Gastrocnemius medialis (tissue), 4 donors: ENCODE results near the gene CAMSAP1. TPM values are rescaled to one million over a fixed set of nuclear protein-coding genes. Genes with fewer than 3 reads are reported as not detected.

Experiments used
- ATAC-seq, 2 donors: fragments of 150-250 bp; one replicate each; pipeline ENCODE4 v1.9.1; 2016
- DNase-seq, 2 donors: peaks; one replicate each; pipeline ENCODE4 v3.0.0-alpha.2; 2019
- H3K27ac ChIP-seq, 4 donors: fragments of 200-600 bp; sonication (generic); 1 replicate in 1 of 4; 2 replicates in 3 of 4; pipeline ENCODE4 v1.5.1; 2016 to 2018; ENCODE audit warnings: mild to moderate bottlenecking in 2 of 4, moderate library complexity in 1 of 4
- H3K27me3 ChIP-seq, 3 donors: fragments of 200-600 bp; sonication (generic) in 2 of 3; 1 replicate in 1 of 3; 2 replicates in 2 of 3; pipeline versions ENCODE4 v1.5.1 to v1.6.0; 2016 to 2019; ENCODE audit warnings: mild to moderate bottlenecking in 1 of 3, moderate library complexity in 1 of 3
- H3K36me3 ChIP-seq, 2 donors: fragments of 200-600 bp; sonication (generic) in 1 of 2; one replicate each; pipeline ENCODE4 v1.5.1; 2017 to 2018
- H3K4me1 ChIP-seq, 2 donors: fragments of 200-600 bp; sonication (generic) in 1 of 2; one replicate each; pipeline ENCODE4 v1.5.1; 2016 to 2017; ENCODE audit warnings: mild to moderate bottlenecking in 2 of 2
- H3K4me3 ChIP-seq, 4 donors: fragments of 200-600 bp; sonication (generic) in 3 of 4; 1 replicate in 1 of 4; 2 replicates in 3 of 4; pipeline ENCODE4 v1.5.1; 2016 to 2019; ENCODE audit warnings: mild to moderate bottlenecking in 2 of 4
- H3K9me3 ChIP-seq, 3 donors: fragments of 200-600 bp; sonication (generic) in 2 of 3; 1 replicate in 1 of 3; 2 replicates in 2 of 3; pipeline ENCODE4 v1.5.1; 2016 to 2019
- POLR2A ChIP-seq, 2 donors: fragments of 450-650 bp; IDR thresholded peaks; one replicate each; pipeline ENCODE4 v1.6.1; 2017; ENCODE audit warnings: antibody characterized with exemption in 2 of 2, mild to moderate bottlenecking in 2 of 2, moderate library complexity in 2 of 2
- in situ Hi-C, 4 donors: fragments of 200-750 bp; cut with MboI; loops; one replicate each; pipeline versions ENCODE4 v1.15.0 to v1.8.0; 2017; ENCODE audit warnings: low sequenced_read_pairs in 4 of 4
- intact Hi-C: fragments of 100-400 bp; cut with DNase I; formaldehyde crosslinking; loops from one replicate; pipeline ENCODE4 v1.15.1; 2023; ENCODE audit warnings: low total_unique reads
- total RNA-seq, 4 donors: library from RNA; depleted of rRNA; stranded (reverse); fragments of >200 nt; gene quantifications; one replicate each; pipeline versions ENCODE4 v1.1.0 to v1.2.3, GENCODE V29; 2016
- TF ChIP-seq, protein P1 (sequence below), 5 experiments: fragments of 450-650 bp in 3 of 5; fragments of 200-600 bp in 2 of 5; sonication (generic) in 2 of 5; IDR thresholded peaks in 4 of 5; conservative IDR thresholded peaks in 1 of 5; 1 replicate in 4 of 5; 2 replicates in 1 of 5; pipeline ENCODE4 v1.5.1; 2016 to 2019; ENCODE audit warnings: antibody characterized with exemption in 5 of 5, mild to moderate bottlenecking in 3 of 5, moderate library complexity in 3 of 5

The CAMSAP1 gene
- total RNA-seq, 4 donors from 2014 or later, result 54.8 to 94.9 (median 82.9) TPM

DNA sequence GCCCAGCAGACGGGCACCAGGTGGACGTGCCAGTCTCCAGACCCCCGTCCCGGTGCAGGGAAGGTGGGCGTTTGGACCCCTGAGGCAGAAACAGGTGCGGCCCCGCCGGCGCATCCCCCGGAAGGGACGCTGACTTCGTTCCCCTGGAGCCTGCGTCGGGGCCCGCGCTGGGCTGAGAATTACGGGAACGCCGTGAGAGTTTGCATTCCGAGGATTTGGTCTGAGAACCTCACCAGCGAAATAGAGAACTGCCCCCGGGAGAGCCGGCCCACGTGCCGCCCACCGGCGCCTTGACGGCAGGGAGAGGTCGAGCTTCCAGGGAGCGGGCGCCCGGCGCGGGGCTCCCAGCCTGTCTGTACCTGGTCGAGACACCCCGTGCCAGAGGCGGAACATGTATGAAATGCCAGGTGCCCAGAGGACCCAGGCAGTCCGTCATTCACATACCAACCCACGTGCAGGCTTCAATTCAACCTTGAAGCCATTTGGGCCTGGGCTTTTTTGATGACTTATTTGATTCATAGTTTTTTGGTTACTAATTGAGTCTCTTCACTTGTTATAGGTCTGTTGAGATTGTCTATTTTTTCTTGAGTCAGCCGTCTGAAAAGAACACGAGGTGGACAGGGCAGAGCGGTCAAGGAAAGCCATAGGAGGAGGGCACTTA is 877 bp upstream of the CAMSAP1 start:
- in situ Hi-C loops (no loop called here), intact Hi-C loops (loop anchor here (5.0 to 10.0 kb wide), 3 partner anchors 184 to 454 kb away; partner anchors contain the start of genes DNLZ and QSOX2)
- peak overlapping the region; percentile 70 to 81 (median 72) for H3K4me3 ChIP-seq
- ATAC-seq (no peak), DNase-seq (no peak)
- no peaks in the 10 kb centered on the region for H3K9me3 ChIP-seq
- TF ChIP-seq, protein P1, sequence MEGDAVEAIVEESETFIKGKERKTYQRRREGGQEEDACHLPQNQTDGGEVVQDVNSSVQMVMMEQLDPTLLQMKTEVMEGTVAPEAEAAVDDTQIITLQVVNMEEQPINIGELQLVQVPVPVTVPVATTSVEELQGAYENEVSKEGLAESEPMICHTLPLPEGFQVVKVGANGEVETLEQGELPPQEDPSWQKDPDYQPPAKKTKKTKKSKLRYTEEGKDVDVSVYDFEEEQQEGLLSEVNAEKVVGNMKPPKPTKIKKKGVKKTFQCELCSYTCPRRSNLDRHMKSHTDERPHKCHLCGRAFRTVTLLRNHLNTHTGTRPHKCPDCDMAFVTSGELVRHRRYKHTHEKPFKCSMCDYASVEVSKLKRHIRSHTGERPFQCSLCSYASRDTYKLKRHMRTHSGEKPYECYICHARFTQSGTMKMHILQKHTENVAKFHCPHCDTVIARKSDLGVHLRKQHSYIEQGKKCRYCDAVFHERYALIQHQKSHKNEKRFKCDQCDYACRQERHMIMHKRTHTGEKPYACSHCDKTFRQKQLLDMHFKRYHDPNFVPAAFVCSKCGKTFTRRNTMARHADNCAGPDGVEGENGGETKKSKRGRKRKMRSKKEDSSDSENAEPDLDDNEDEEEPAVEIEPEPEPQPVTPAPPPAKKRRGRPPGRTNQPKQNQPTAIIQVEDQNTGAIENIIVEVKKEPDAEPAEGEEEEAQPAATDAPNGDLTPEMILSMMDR (IDR thresholded peaks at IDR 0.05 in 4 of 5, conservative IDR thresholded peaks at IDR 0.05 in 1 of 5), result no peak
- TF ChIP-seq POLR2A (IDR thresholded peaks at IDR 0.05), result peak in 1 of 2 donors; percentile 32
- H3K4me1 ChIP-seq, result peaks cover 40 to 45% of the 10 kb centered on the region in 2 donors
- H3K27ac ChIP-seq, result peak overlapping the region; percentile 84 to 92 (median 90)
- no peaks in the 10 kb centered on the region for H3K27me3 ChIP-seq
- peaks cover 0 to 16% of the 10 kb centered on the region in 2 donors for H3K36me3 ChIP-seq

DNA sequence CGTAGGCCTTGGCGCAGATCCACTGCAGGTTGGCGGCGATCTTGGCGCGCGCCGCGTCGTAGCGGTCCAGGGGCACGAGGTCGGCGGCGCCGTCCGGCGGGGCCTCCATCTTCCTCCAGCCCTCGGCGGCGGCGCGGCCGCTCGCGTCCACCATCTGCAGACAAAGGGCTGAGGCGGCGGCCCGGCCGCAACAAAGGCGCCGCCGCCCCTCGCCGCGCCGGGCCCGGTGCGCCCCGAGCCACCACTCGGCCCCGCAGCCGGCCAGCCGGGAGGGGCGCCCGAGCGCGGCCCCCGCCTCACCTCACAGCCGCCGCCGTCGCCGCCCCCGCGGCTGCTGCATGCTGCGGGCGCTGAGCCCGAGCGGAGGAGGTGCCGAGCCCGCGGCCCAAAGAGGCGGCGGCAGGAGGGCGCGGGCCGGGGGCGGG is 328 bp downstream of the CAMSAP1 start:
- Histone ChIP-seq H3K36me3 (peaks cover 0 to 13% of the 10 kb centered on the region in 2 donors), H3K9me3 (no peaks in the 10 kb centered on the region), H3K27me3 (no peaks in the 10 kb centered on the region), H3K27ac (peak overlapping the region; percentile 89 to 90 (median 90)), H3K4me1 (peaks cover 52 to 57% of the 10 kb centered on the region in 2 donors), H3K4me3 (peak overlapping the region in 3 of 4 donors; percentile 62 to 64 (median 64))
- in situ Hi-C loops (no loop called here), intact Hi-C loops (loop anchor here (1.0 to 10.0 kb wide), 7 partner anchors 42 to 455 kb away; partner anchors contain the start of genes DNLZ, QSOX2, TMEM250 and UBAC1)
- DNase-seq, result no peak
- ATAC-seq, result peak; percentile 19
- TF ChIP-seq, protein P1 (IDR thresholded peaks at IDR 0.05 in 4 of 5, conservative IDR thresholded peaks at IDR 0.05 in 1 of 5), result no peak
- TF ChIP-seq POLR2A (IDR thresholded peaks at IDR 0.05), result peak in 1 of 2 donors; percentile 68

DNA sequence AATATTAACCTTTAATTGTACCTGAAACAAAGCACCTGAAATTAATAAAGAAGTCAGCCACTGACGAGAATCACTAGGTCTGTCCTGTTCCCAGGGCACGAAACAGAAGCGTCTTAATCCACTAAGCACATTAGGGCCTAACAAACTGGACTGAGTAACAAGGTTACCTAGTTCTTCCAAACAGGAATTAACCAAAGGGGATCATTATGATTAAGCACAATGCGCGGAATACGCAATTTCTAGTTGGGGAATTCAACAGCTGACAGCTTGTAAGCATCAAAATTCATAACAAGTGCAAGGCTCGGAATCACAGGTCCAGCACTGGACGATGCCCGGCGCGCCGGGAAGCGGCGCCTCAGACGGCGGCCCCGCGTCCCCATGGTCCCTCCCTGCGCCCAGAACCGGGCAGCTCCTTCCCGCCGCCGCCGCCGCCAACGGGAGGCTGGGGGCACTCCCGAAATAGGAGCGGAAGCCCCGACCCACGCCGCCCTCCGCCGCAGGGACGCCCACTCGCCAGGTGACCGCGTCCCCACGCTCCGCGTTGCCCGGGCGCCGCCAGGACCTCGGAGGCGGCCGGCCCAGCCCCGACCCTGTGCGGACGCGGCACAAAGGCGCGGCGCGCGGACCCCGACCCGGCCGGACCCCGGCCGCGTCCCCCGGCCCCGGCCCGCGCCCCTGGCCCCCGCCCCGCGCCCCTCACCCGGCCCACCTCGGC is 898 bp downstream of the CAMSAP1 start:
- Histone ChIP-seq H3K4me1 (peaks cover 58 to 63% of the 10 kb centered on the region in 2 donors), H3K36me3 (peaks cover 0 to 8% of the 10 kb centered on the region in 2 donors), H3K4me3 (peak overlapping the region; percentile 62 to 64 (median 63)), H3K9me3 (no peaks in the 10 kb centered on the region), H3K27ac (peak overlapping the region; percentile 89 to 90 (median 90)), H3K27me3 (no peaks in the 10 kb centered on the region)
- in situ Hi-C loops (no loop called here), intact Hi-C loops (loop anchor here (1.0 to 10.0 kb wide), 7 partner anchors 42 to 456 kb away; partner anchors contain the start of genes DNLZ, QSOX2, TMEM250 and UBAC1)
- TF ChIP-seq, protein P1 (IDR thresholded peaks at IDR 0.05 in 4 of 5, conservative IDR thresholded peaks at IDR 0.05 in 1 of 5), result no peak
- TF ChIP-seq POLR2A (IDR thresholded peaks at IDR 0.05), result peak in 1 of 2 donors; percentile 26
- ATAC-seq (peak; percentile 16 to 26), DNase-seq (no peak)

DNA sequence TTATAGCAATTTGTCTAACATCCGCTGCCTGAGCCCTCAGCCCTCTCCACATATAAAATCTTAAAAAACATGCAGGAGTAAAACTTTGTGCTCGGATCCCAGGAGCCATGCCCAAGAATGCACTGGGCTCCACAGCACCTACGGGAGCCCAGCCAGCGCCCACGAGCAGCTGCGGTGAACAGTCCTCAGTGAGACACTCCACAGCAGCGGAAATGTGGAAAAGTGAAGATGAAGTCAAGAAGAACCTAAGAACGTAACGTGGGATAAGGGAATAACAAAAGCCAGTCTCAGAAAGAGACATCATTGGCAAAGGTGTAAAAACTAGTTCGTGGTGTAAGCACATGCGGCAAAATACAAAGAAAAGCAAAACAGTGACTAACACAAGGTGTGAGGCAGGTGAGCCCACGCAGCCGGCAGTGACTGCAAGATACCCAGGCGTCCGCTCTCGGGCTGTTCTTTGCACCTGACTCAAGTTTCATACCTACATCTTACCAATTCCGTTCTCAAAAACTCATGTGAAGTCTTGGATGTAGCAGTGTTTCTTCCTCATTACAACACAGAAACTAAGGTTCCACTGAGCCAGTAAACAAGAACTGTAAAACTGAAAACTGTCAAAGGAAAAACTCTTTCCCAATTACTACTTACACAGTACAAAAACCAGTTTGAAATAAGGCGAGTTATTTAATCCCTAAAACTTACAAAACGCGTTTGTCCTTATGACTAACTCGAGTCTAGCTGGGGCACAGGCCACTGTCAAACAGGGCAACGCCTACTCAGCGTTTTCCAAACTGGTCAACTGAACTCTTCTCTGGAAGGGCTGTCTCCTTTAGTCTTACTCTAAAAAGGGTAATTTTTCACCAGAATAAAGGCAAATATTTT is 1.7 kb downstream of the CAMSAP1 start:
- intact Hi-C loops, result loop anchor here (2.0 to 10.0 kb wide), 5 partner anchors 41 to 457 kb away; partner anchors contain the start of genes DNLZ and QSOX2
- Histone ChIP-seq H3K9me3 (no peaks in the 10 kb centered on the region), H3K27me3 (no peaks in the 10 kb centered on the region), H3K4me1 (peaks cover 64 to 65% of the 10 kb centered on the region in 2 donors), H3K4me3 (peak overlapping the region; percentile 62 to 64 (median 63)), H3K36me3 (no peaks in the 10 kb centered on the region), H3K27ac (peak overlapping the region; percentile 89 to 90 (median 90))
- in situ Hi-C loops, result no loop called here
- ATAC-seq (peak; percentile 42 to 48), DNase-seq (no peak)
- TF ChIP-seq, protein P1 (IDR thresholded peaks at IDR 0.05 in 4 of 5, conservative IDR thresholded peaks at IDR 0.05 in 1 of 5), result no peak
- peak; percentile 34 to 48 for TF ChIP-seq POLR2A (IDR thresholded peaks at IDR 0.05)
